Lower lobe of right lung (tissue), 2 donors: ENCODE results near the gene AKAP12. TPM values are rescaled to one million over a fixed set of nuclear protein-coding genes. Genes with fewer than 3 reads are reported as not detected.

Source experiments
- ATAC-seq, 2 donors: fragments of 200-7000 bp; cut with Tn5 transposase; one replicate each; pipeline ENCODE4 v1.9.1; 2020 to 2022; ENCODE audit warnings: mild to moderate bottlenecking in 2 of 2, moderate library complexity in 2 of 2
- DNase-seq: peaks from one replicate; pipeline ENCODE4 v3.0.0-alpha.2; 2020
- H3K27ac ChIP-seq: fragments of 200-600 bp; one replicate; pipeline ENCODE4 v1.8.0; 2022
- H3K27me3 ChIP-seq: fragments of 200-600 bp; one replicate; pipeline ENCODE4 v1.8.0; 2022; ENCODE audit warnings: low read depth
- H3K36me3 ChIP-seq: fragments of 200-600 bp; one replicate; pipeline ENCODE4 v1.8.0; 2022; ENCODE audit warnings: mild to moderate bottlenecking
- H3K4me1 ChIP-seq: fragments of 200-600 bp; one replicate; pipeline ENCODE4 v1.8.0; 2022
- H3K4me3 ChIP-seq: fragments of 200-600 bp; one replicate; pipeline ENCODE4 v1.8.0; 2022; ENCODE audit warnings: mild to moderate bottlenecking
- H3K9me3 ChIP-seq: fragments of 200-600 bp; one replicate; pipeline ENCODE4 v1.8.0; 2022
- CTCF ChIP-seq: fragments of 200-600 bp; IDR thresholded peaks from one replicate; pipeline ENCODE4 v1.8.0; 2022; ENCODE audit warnings: antibody characterized with exemption, mild to moderate bottlenecking
- intact Hi-C: fragments of 100-400 bp; cut with DNase I; formaldehyde crosslinking; loops from one replicate; pipeline ENCODE4 v1.11.0; 2022
- total RNA-seq: library from RNA; stranded (reverse); fragmentation: NEBNext Ultra II Directional; extraction: Animal tissue kit (Norgen Biotek cat#: 25700); gene quantifications from one replicate; pipeline ENCODE4 v1.2.1, GENCODE V29; 2021
- donor health status: DM: no; HTN: yes; CAD: no; lungs with severe emphysema.

Gene AKAP12
- total RNA-seq, 1 donor from 2014 or later, result 38.8 TPM

- H3K9me3 ChIP-seq, result no peaks in the 10 kb centered on the region
- H3K4me3 ChIP-seq, result no peak overlapping the region
- ATAC-seq (no peak), DNase-seq (no peak)
- no peaks in the 10 kb centered on the region for H3K36me3 ChIP-seq
- H3K27me3 ChIP-seq, result no peaks in the 10 kb centered on the region
- peaks cover 12% of the 10 kb centered on the region for H3K4me1 ChIP-seq
- intact Hi-C loops, result no loop called here
- no peak overlapping the region for H3K27ac ChIP-seq
- TF ChIP-seq CTCF, result no peak
Measured at GRCh38 chr6:151280859-151281258, 41.1 kb downstream of the AKAP12 start.

GRCh38 chr6:151284012-151284411 is 44.2 kb downstream of the AKAP12 start:
- H3K9me3 ChIP-seq, result no peaks in the 10 kb centered on the region
- no peak overlapping the region for H3K27ac ChIP-seq
- DNase-seq, result no peak
- peaks cover 5% of the 10 kb centered on the region for H3K4me1 ChIP-seq
- TF ChIP-seq CTCF, result no peak
- no peak for ATAC-seq
- no peaks in the 10 kb centered on the region for H3K36me3 ChIP-seq
- intact Hi-C loops, result no loop called here
- H3K4me3 ChIP-seq, result no peak overlapping the region
- no peaks in the 10 kb centered on the region for H3K27me3 ChIP-seq

GRCh38 chr6:151284548-151285017 is 44.8 kb downstream of the AKAP12 start:
- Histone ChIP-seq H3K36me3 (no peaks in the 10 kb centered on the region), H3K9me3 (no peaks in the 10 kb centered on the region), H3K4me1 (peaks cover 5% of the 10 kb centered on the region), H3K4me3 (no peak overlapping the region), H3K27me3 (no peaks in the 10 kb centered on the region), H3K27ac (peak overlapping the region; percentile 6)
- ATAC-seq, result no peak
- intact Hi-C loops, result no loop called here
- no peak for TF ChIP-seq CTCF
- DNase-seq, result no peak

GRCh38 chr6:151285122-151285521 is 45.4 kb downstream of the AKAP12 start:
- intact Hi-C loops, result no loop called here
- Histone ChIP-seq H3K9me3 (no peaks in the 10 kb centered on the region), H3K27ac (peak overlapping the region; percentile 20), H3K4me3 (no peak overlapping the region), H3K27me3 (no peaks in the 10 kb centered on the region), H3K4me1 (peaks cover 5% of the 10 kb centered on the region), H3K36me3 (no peaks in the 10 kb centered on the region)
- TF ChIP-seq CTCF, result no peak
- DNase-seq (no peak), ATAC-seq (peak in 1 of 2 donors; percentile 37)

GRCh38 chr6:151286214-151286613 is 46.4 kb downstream of the AKAP12 start:
- H3K27ac ChIP-seq, result peak overlapping the region; percentile 20
- intact Hi-C loops, result no loop called here
- TF ChIP-seq CTCF, result no peak
- H3K4me1 ChIP-seq, result peaks cover 5% of the 10 kb centered on the region
- DNase-seq (no peak), ATAC-seq (peak in 1 of 2 donors; percentile 36)
- no peaks in the 10 kb centered on the region for H3K27me3 ChIP-seq
- no peaks in the 10 kb centered on the region for H3K9me3 ChIP-seq
- H3K4me3 ChIP-seq, result no peak overlapping the region
- H3K36me3 ChIP-seq, result no peaks in the 10 kb centered on the region
